Naive thymus-derived CD4-positive, alpha-beta T cell (primary cell): ENCODE results near the gene PLEKHA1. TPM values are rescaled to one million over a fixed set of nuclear protein-coding genes. Genes with fewer than 3 reads are reported as not detected.

Experiments used
- ATAC-seq: fragments of 150-1000 bp; cut with Tn5 transposase; 2 replicates; pipeline ENCODE4 v1.10.0; 2021; ENCODE audit warnings: mild to moderate bottlenecking, moderate library complexity
- CTCF ChIA-PET: fragments of 350-600 bp; sonication (Branson Sonifier 250); formaldehyde crosslinking; loops from one replicate; lab custom pipeline; 2021; ENCODE audit warnings: antibody characterized with exemption; lab: Charles Lee
- POLR2A ChIA-PET: fragments of 350-600 bp; sonication (Branson Sonifier 250); formaldehyde crosslinking; loops from one replicate; lab custom pipeline; 2021; ENCODE audit warnings: antibody characterized with exemption, inconsistent platforms; lab: Charles Lee
- DNase-seq, 9 donors: peaks; one replicate each; pipeline versions ENCODE4 v3.0.0 to v3.0.0-alpha.2; 2020 to 2022; ENCODE audit warnings: mixed read lengths in 1 of 9
- H3K27ac ChIP-seq: one replicate; pipeline ENCODE4 v1.7.0; 2013; ENCODE audit warnings: mild to moderate bottlenecking, low read depth, low read length, moderate library complexity
- H3K27me3 ChIP-seq, 2 donors: one replicate each; pipeline ENCODE4 v1.7.0; 2013; ENCODE audit warnings: low read length in 2 of 2, mild to moderate bottlenecking in 2 of 2, moderate library complexity in 2 of 2; ENCODE audit not compliant: control insufficient read depth in 2 of 2, insufficient read depth in 2 of 2
- H3K36me3 ChIP-seq, 3 experiments: 1 replicate in 2 of 3; 2 replicates in 1 of 3; pipeline ENCODE4 v1.7.0; 2013; ENCODE audit warnings: low read length in 3 of 3, mild to moderate bottlenecking in 3 of 3, moderate library complexity in 1 of 3; ENCODE audit not compliant: insufficient read depth in 3 of 3, control insufficient read depth in 2 of 3
- H3K4me1 ChIP-seq, 2 donors: one replicate each; pipeline ENCODE4 v1.7.0; 2013; ENCODE audit warnings: low read length in 2 of 2, mild to moderate bottlenecking in 2 of 2, moderate library complexity in 1 of 2; ENCODE audit not compliant: control insufficient read depth in 2 of 2, insufficient read depth in 2 of 2
- H3K4me3 ChIP-seq: 2 replicates; pipeline ENCODE4 v1.7.0; 2013; ENCODE audit warnings: mild to moderate bottlenecking, low read length
- H3K9me3 ChIP-seq, 3 experiments: 1 replicate in 2 of 3; 2 replicates in 1 of 3; pipeline ENCODE4 v1.7.0; 2013; ENCODE audit warnings: low read length in 3 of 3; ENCODE audit not compliant: control insufficient read depth in 2 of 3
- H3K27ac Mint-ChIP-seq, 9 donors: one replicate each; pipeline ENCODE4 v1.8.0; 2020 to 2022; ENCODE audit warnings: mixed read lengths in 9 of 9, mild to moderate bottlenecking in 8 of 9, moderate library complexity in 5 of 9, inconsistent platforms in 2 of 9
- H3K27me3 Mint-ChIP-seq, 5 donors: one replicate each; pipeline ENCODE4 v1.8.0; 2021 to 2022; ENCODE audit warnings: mixed read lengths in 5 of 5, mild to moderate bottlenecking in 1 of 5
- H3K36me3 Mint-ChIP-seq, 5 donors: one replicate each; pipeline ENCODE4 v1.8.0; 2020 to 2022; ENCODE audit warnings: mixed read lengths in 5 of 5, mild to moderate bottlenecking in 3 of 5, inconsistent platforms in 1 of 5
- H3K4me1 Mint-ChIP-seq, 7 donors: one replicate each; pipeline ENCODE4 v1.8.0; 2020 to 2022; ENCODE audit warnings: mixed read lengths in 7 of 7, mild to moderate bottlenecking in 3 of 7, inconsistent platforms in 1 of 7
- H3K4me3 Mint-ChIP-seq, 10 donors: one replicate each; pipeline ENCODE4 v1.8.0; 2020 to 2022; ENCODE audit warnings: mild to moderate bottlenecking in 10 of 10, mixed read lengths in 10 of 10, moderate library complexity in 6 of 10, inconsistent platforms in 2 of 10
- H3K9me3 Mint-ChIP-seq, 11 donors: one replicate each; pipeline ENCODE4 v1.8.0; 2020 to 2022; ENCODE audit warnings: mixed read lengths in 11 of 11, mild to moderate bottlenecking in 4 of 11, inconsistent platforms in 1 of 11, moderate library complexity in 1 of 11
- intact Hi-C, 2 donors: fragments of 100-400 bp; cut with micrococcal nuclease; formaldehyde crosslinking; loops; one replicate each; pipeline ENCODE4 v1.15.1; 2023
- microRNA-seq: library from miRNA; unstranded; fragments of <30 nt; microRNA quantifications from one replicate; pipeline ENCODE4 v1.2.0, GENCODE V29; 2022; ENCODE audit warnings: borderline microRNAs expressed
- polyA plus RNA-seq, 2 donors: library from polyadenylated mRNA; unstranded; fragments of 300-500 nt; fragmentation: Illumina TruSeq; gene quantifications; one replicate each; pipeline ENCODE4 v1.2.3, GENCODE V29; 2021
- total RNA-seq, 6 experiments: library from RNA in 5 of 6; stranded (reverse) in 5 of 6; gene quantifications; 1 replicate in 5 of 6; 2 replicates in 1 of 6; pipeline ENCODE4 v1.2.3 and lab custom pipeline; 2021 to 2026

The PLEKHA1 gene
- total and polyA plus RNA-seq, 7 experiments from 2014 or later: 5.9 to 100 (median 87.2) TPM

GRCh38 chr10:122477436-122477835, 102.9 kb downstream of the PLEKHA1 start:
- ChIA-PET POLR2A (no interaction called here), CTCF (no interaction called here)
- ATAC-seq (no peak), DNase-seq (no peak)
- Mint-ChIP-seq H3K4me3 (no peak overlapping the region), H3K36me3 (peaks cover 0 to 5% (median 3%) of the 10 kb centered on the region in 5 donors), H3K4me1 (peaks cover 3 to 11% (median 8%) of the 10 kb centered on the region in 7 donors), H3K9me3 (peaks cover 0 to 11% (median 4%) of the 10 kb centered on the region in 11 donors), H3K27ac (no peak overlapping the region), H3K27me3 (peaks cover 0 to 19% (median 10%) of the 10 kb centered on the region in 5 donors)
- no peaks in the 10 kb centered on the region for H3K27me3 ChIP-seq
- no peak overlapping the region for H3K4me3 ChIP-seq
- H3K9me3 ChIP-seq: no peaks in the 10 kb centered on the region
- H3K27ac ChIP-seq: no peak overlapping the region
- no peaks in the 10 kb centered on the region for H3K4me1 ChIP-seq
- intact Hi-C loops: no loop called here
- H3K36me3 ChIP-seq: no peaks in the 10 kb centered on the region

GRCh38 chr10:122478971-122479370, 104.5 kb downstream of the PLEKHA1 start:
- ATAC-seq: no peak
- Histone ChIP-seq H3K27me3 (no peaks in the 10 kb centered on the region), H3K4me3 (no peak overlapping the region), H3K27ac (no peak overlapping the region), H3K36me3 (no peaks in the 10 kb centered on the region), H3K9me3 (no peaks in the 10 kb centered on the region), H3K4me1 (no peaks in the 10 kb centered on the region)
- peaks cover 3 to 9% (median 7%) of the 10 kb centered on the region in 7 donors for H3K4me1 Mint-ChIP-seq
- H3K36me3 Mint-ChIP-seq: peaks cover 0 to 7% (median 3%) of the 10 kb centered on the region in 5 donors
- H3K27me3 Mint-ChIP-seq: peaks cover 0 to 14% (median 10%) of the 10 kb centered on the region in 5 donors
- ChIA-PET CTCF (no interaction called here), POLR2A (no interaction called here)
- peaks cover 0 to 11% (median 4%) of the 10 kb centered on the region in 11 donors for H3K9me3 Mint-ChIP-seq
- no peak overlapping the region for H3K4me3 Mint-ChIP-seq
- no peak overlapping the region for H3K27ac Mint-ChIP-seq
- no peak for DNase-seq
- intact Hi-C loops: no loop called here

GRCh38 chr10:122480146-122480833, 105.8 kb downstream of the PLEKHA1 start:
- Histone ChIP-seq H3K27ac (no peak overlapping the region), H3K9me3 (no peaks in the 10 kb centered on the region), H3K4me1 (no peaks in the 10 kb centered on the region), H3K36me3 (no peaks in the 10 kb centered on the region), H3K27me3 (no peaks in the 10 kb centered on the region), H3K4me3 (no peak overlapping the region)
- peaks cover 0 to 7% (median 0%) of the 10 kb centered on the region in 5 donors for H3K36me3 Mint-ChIP-seq
- ATAC-seq (no peak), DNase-seq (no peak)
- intact Hi-C loops: no loop called here
- H3K4me1 Mint-ChIP-seq: no peaks in the 10 kb centered on the region
- POLR2A ChIA-PET: no interaction called here
- H3K4me3 Mint-ChIP-seq: no peak overlapping the region
- H3K27ac Mint-ChIP-seq: no peak overlapping the region
- peaks cover 0 to 14% (median 5%) of the 10 kb centered on the region in 5 donors for H3K27me3 Mint-ChIP-seq
- CTCF ChIA-PET: no interaction called here
- peaks cover 0 to 11% (median 4%) of the 10 kb centered on the region in 11 donors for H3K9me3 Mint-ChIP-seq

- no peak for ATAC-seq
- CTCF ChIA-PET: interaction anchor here (1.1 kb wide), 1 partner anchor 10 kb away, joined by 3 read pairs; no protein-coding TSS in a partner anchor
Measured at GRCh38 chr10:122481296-122482056, 107.0 kb downstream of the PLEKHA1 start.

More at GRCh38 chr10:122481296-122482056, 107.0 kb downstream of the PLEKHA1 start:
- Mint-ChIP-seq H3K9me3 (peaks cover 0 to 11% (median 4%) of the 10 kb centered on the region in 11 donors), H3K4me3 (no peak overlapping the region), H3K4me1 (no peaks in the 10 kb centered on the region), H3K36me3 (peaks cover 0 to 7% (median 0%) of the 10 kb centered on the region in 5 donors), H3K27ac (no peak overlapping the region), H3K27me3 (peaks cover 0 to 11% (median 8%) of the 10 kb centered on the region in 5 donors)
- no peaks in the 10 kb centered on the region for H3K4me1 ChIP-seq
- no peaks in the 10 kb centered on the region for H3K9me3 ChIP-seq
- intact Hi-C loops: no loop called here
- no peak for DNase-seq
- H3K27ac ChIP-seq: no peak overlapping the region
- no peak overlapping the region for H3K4me3 ChIP-seq
- no peaks in the 10 kb centered on the region for H3K27me3 ChIP-seq
- no peaks in the 10 kb centered on the region for H3K36me3 ChIP-seq
- POLR2A ChIA-PET: no interaction called here

Small RNA genes lying within 50 kb of the gene (microRNA-seq; reads per million reads assigned to microRNA genes)
- gene MIR3941: 9.9 reads per million, percentile 19 among the genes with 10 or more reads in this experiment

Other genes starting within 250 kb of the PLEKHA1 start
- gene BTBD16, start 103.4 kb upstream of the PLEKHA1 start, total RNA-seq: not detected
- not detected for gene BTBD16, start 103.4 kb upstream of the PLEKHA1 start, polyA plus RNA-seq
- gene ARMS2, start 79.9 kb downstream of the PLEKHA1 start, total RNA-seq: not detected
- not detected for gene ARMS2, start 79.9 kb downstream of the PLEKHA1 start, polyA plus RNA-seq
- under 1 TPM in 4 of 5 experiments, not detected in 1; 0.22 to 0.64 (median 0.40) TPM for gene HTRA1, start 86.8 kb downstream of the PLEKHA1 start, total RNA-seq
- not detected for gene HTRA1, start 86.8 kb downstream of the PLEKHA1 start, polyA plus RNA-seq
- not detected for gene DMBT1, start 186.0 kb downstream of the PLEKHA1 start, total RNA-seq
- not detected for gene DMBT1, start 186.0 kb downstream of the PLEKHA1 start, polyA plus RNA-seq